Mammary epithelial cell (primary cell): ENCODE measurements around the gene JAKMIP1.

Experiments
- EZH2 ChIP-seq: IDR thresholded peaks from 2 replicates; pipeline ENCODE4 v1.6.1; 2012; ENCODE audit warnings: low read length, inconsistent platforms, borderline replicate concordance
- TF ChIP-seq, protein P1 (sequence below), 2 donors: IDR thresholded peaks in 1 of 2; conservative IDR thresholded peaks in 1 of 2; 2 replicates each; pipeline ENCODE4 v1.5.1; 2011 to 2012; ENCODE audit warnings: inconsistent platforms in 2 of 2, low read length in 2 of 2, mild to moderate bottlenecking in 2 of 2, control low read depth in 1 of 2, low read depth in 1 of 2; ENCODE audit not compliant: insufficient read depth in 1 of 2; ENCODE audit errors: extremely low read depth in 1 of 2

DNA sequence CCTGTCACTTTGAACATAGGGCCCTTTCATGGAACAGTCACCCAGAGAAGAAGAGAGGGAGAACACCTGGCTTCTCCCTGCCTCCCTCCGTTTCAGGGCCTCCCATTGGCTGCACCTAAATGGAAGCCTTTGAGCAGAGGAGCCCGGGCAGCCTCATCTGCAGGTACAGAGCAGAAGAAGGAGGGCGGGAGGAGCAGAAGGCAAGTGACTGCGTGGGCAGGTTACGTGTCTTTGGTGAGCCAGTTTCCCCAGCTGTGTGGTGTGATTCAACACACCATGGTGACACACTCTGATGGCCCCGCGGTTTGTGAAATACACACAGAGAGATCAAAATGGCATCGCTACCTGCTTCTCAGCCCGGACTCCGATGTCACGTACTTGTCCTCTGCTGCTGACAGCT lies 182.5 kb downstream of the JAKMIP1 start:
- TF ChIP-seq, protein P1, sequence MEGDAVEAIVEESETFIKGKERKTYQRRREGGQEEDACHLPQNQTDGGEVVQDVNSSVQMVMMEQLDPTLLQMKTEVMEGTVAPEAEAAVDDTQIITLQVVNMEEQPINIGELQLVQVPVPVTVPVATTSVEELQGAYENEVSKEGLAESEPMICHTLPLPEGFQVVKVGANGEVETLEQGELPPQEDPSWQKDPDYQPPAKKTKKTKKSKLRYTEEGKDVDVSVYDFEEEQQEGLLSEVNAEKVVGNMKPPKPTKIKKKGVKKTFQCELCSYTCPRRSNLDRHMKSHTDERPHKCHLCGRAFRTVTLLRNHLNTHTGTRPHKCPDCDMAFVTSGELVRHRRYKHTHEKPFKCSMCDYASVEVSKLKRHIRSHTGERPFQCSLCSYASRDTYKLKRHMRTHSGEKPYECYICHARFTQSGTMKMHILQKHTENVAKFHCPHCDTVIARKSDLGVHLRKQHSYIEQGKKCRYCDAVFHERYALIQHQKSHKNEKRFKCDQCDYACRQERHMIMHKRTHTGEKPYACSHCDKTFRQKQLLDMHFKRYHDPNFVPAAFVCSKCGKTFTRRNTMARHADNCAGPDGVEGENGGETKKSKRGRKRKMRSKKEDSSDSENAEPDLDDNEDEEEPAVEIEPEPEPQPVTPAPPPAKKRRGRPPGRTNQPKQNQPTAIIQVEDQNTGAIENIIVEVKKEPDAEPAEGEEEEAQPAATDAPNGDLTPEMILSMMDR (conservative IDR thresholded peaks at IDR 0.05 in 1 of 2, IDR thresholded peaks at IDR 0.05 in 1 of 2; ENCODE audit: extremely low read depth in 1 of 2, insufficient read depth in 1 of 2, low read depth in 1 of 2, low read length in 2 of 2) = no peak
- TF ChIP-seq EZH2 = no peak
